ENCODE results near the gene RASIP1. TPM values are rescaled to one million over a fixed set of nuclear protein-coding genes. Genes with fewer than 3 reads are reported as not detected.

The RASIP1 gene
- total RNA-seq, 1 experiment from 2014 or later: 0.51 TPM

DNA sequence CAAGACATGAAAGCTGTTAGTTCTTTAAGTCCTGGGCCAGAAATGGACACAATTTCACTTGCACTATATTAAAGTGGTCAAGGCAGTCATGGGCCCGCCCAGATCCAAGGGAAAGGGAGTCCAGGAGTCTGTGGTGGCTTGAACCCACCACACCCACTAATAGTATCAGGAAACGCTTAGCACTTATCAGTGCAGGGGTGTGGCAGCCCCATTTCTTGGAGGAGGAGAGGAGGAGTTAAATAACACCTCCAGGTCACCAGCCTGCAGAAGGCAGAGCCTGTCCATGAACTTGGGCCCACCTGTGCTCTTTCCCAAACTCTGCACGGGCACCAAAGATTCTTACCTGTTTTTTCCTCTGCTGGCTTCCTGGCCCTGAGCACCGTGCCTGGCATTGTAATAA, 62.2 kb downstream of the RASIP1 start:
- DNase-seq: no peak
- intact Hi-C loops (cut with micrococcal nuclease): loop anchor here (5.0 kb wide), 1 partner anchor 34 kb away; no protein-coding TSS in a partner anchor
- CTCF ChIA-PET: no interaction called here

DNA sequence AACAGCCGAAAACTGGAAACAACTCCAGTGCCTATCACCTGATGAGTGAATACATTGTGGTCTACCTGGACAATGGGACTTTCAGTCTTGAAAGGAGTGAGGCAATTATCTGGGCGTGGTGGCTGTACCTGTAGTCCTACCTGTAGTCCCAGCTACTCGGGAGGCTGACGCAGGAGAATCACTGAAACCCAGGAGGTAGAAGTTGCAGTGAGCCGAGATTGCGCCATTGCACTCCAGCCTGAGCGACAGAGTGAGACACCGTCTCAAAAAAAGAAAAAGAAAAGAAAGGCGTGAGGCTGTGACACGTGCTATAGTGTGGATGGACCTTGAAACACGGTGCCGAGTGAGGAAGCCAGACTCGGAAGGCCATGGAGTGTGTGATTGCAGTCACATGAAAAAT, 63.5 kb downstream of the RASIP1 start:
- Histone ChIP-seq H3K4me1 (ENCODE audit: insufficient read depth, low read length) (no peaks in the 10 kb centered on the region), H4K20me1 (ENCODE audit: low read length) (no peaks in the 10 kb centered on the region), H3K79me2 (ENCODE audit: low read length) (no peaks in the 10 kb centered on the region), H2AFZ (ENCODE audit: low read length) (no peak overlapping the region), H3K27me3 (ENCODE audit: low read length) (no peaks in the 10 kb centered on the region), H3K9me2 (replicated peaks; ENCODE audit: low read length) (no peaks in the 10 kb centered on the region), H3K9me3 (ENCODE audit: low read length) (no peaks in the 10 kb centered on the region), H3K4me2 (ENCODE audit: low read length) (no peak overlapping the region), H3F3A (ENCODE audit: low read length, unreplicated experiment) (no peaks in the 10 kb centered on the region), H3K9ac (ENCODE audit: low read length) (no peak overlapping the region), H3K4me3 (ENCODE audit: low read length) (no peak overlapping the region), H3K27ac (ENCODE audit: low read length) (no peak overlapping the region), H3K36me3 (ENCODE audit: low read depth, low read length) (no peaks in the 10 kb centered on the region)
- TF ChIP-seq EZH2 (IDR thresholded peaks at IDR 0.05; ENCODE audit: low read length, unreplicated experiment) (no peak), EZH2phosphoT487 (IDR thresholded peaks at IDR 0.05; ENCODE audit: borderline replicate concordance, low read length) (no peak)
- TF ChIP-seq, protein P1, sequence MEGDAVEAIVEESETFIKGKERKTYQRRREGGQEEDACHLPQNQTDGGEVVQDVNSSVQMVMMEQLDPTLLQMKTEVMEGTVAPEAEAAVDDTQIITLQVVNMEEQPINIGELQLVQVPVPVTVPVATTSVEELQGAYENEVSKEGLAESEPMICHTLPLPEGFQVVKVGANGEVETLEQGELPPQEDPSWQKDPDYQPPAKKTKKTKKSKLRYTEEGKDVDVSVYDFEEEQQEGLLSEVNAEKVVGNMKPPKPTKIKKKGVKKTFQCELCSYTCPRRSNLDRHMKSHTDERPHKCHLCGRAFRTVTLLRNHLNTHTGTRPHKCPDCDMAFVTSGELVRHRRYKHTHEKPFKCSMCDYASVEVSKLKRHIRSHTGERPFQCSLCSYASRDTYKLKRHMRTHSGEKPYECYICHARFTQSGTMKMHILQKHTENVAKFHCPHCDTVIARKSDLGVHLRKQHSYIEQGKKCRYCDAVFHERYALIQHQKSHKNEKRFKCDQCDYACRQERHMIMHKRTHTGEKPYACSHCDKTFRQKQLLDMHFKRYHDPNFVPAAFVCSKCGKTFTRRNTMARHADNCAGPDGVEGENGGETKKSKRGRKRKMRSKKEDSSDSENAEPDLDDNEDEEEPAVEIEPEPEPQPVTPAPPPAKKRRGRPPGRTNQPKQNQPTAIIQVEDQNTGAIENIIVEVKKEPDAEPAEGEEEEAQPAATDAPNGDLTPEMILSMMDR (conservative IDR thresholded peaks at IDR 0.05; ENCODE audit: low read depth, low read length): no peak
- intact Hi-C loops (cut with micrococcal nuclease): loop anchor here (5.0 kb wide), 1 partner anchor 35 kb away; no protein-coding TSS in a partner anchor
- DNase-seq (no peak), ATAC-seq (no peak)
- BruUV-seq (replicated peaks): no TSS peak
- ChIA-PET CTCF (no interaction called here), POLR2A (ENCODE audit: unreplicated experiment) (no interaction called here)

More for the DNA sequence above, 62.2 kb downstream of the RASIP1 start:
- Histone ChIP-seq H2AFZ (ENCODE audit: low read length) (no peak overlapping the region), H3K9ac (ENCODE audit: low read length) (no peak overlapping the region), H3K4me1 (ENCODE audit: insufficient read depth, low read length) (no peaks in the 10 kb centered on the region), H4K20me1 (ENCODE audit: low read length) (no peaks in the 10 kb centered on the region), H3K4me2 (ENCODE audit: low read length) (no peak overlapping the region), H3K4me3 (ENCODE audit: low read length) (no peak overlapping the region), H3K36me3 (ENCODE audit: low read depth, low read length) (no peaks in the 10 kb centered on the region), H3K9me3 (ENCODE audit: low read length) (no peaks in the 10 kb centered on the region), H3K27ac (ENCODE audit: low read length) (no peak overlapping the region), H3K9me2 (replicated peaks; ENCODE audit: low read length) (no peaks in the 10 kb centered on the region), H3F3A (ENCODE audit: low read length, unreplicated experiment) (no peaks in the 10 kb centered on the region), H3K27me3 (ENCODE audit: low read length) (no peaks in the 10 kb centered on the region), H3K79me2 (ENCODE audit: low read length) (no peaks in the 10 kb centered on the region)
- BruUV-seq (replicated peaks): no TSS peak
- no peak for TF ChIP-seq EZH2phosphoT487 (IDR thresholded peaks at IDR 0.05; ENCODE audit: borderline replicate concordance, low read length)
- TF ChIP-seq, protein P1 (conservative IDR thresholded peaks at IDR 0.05; ENCODE audit: low read depth, low read length): no peak
- TF ChIP-seq EZH2 (IDR thresholded peaks at IDR 0.05; ENCODE audit: low read length, unreplicated experiment): no peak
- no peak for ATAC-seq
- POLR2A ChIA-PET (ENCODE audit: unreplicated experiment): no interaction called here

DNA sequence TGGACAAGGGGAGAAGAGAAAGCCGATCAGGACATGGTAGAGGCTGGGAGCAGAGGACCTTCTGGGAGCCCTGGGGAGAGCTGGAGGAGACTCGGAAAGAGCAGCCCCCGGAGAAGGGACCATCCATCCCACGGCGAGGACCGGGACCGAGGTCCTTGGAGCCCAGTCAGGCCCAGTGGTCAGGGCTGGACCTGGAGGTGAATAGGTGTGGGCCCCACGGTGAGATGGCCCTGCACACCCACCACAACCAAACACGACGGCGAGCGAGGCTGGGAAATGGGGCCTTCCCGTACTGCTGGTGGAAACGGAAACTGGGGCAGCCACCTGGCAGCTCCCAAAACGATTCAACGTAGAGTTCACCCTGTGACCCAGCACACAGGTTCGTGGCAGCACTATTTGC, 63.9 kb downstream of the RASIP1 start:
- no peaks in the 10 kb centered on the region for H3K79me2 ChIP-seq (ENCODE audit: low read length)

More for the DNA sequence above, 63.9 kb downstream of the RASIP1 start:
- ATAC-seq: no peak
- ChIA-PET CTCF (no interaction called here), POLR2A (ENCODE audit: unreplicated experiment) (no interaction called here)
- intact Hi-C loops (cut with micrococcal nuclease): loop anchor here (5.0 kb wide), 1 partner anchor 36 kb away; no protein-coding TSS in a partner anchor
- Histone ChIP-seq H3K4me2 (ENCODE audit: low read length) (no peak overlapping the region), H3K36me3 (ENCODE audit: low read depth, low read length) (no peaks in the 10 kb centered on the region), H3K9me3 (ENCODE audit: low read length) (no peaks in the 10 kb centered on the region), H2AFZ (ENCODE audit: low read length) (no peak overlapping the region), H3K27ac (ENCODE audit: low read length) (no peak overlapping the region), H3K9me2 (replicated peaks; ENCODE audit: low read length) (no peaks in the 10 kb centered on the region), H3K9ac (ENCODE audit: low read length) (no peak overlapping the region), H3K27me3 (ENCODE audit: low read length) (no peaks in the 10 kb centered on the region), H4K20me1 (ENCODE audit: low read length) (no peaks in the 10 kb centered on the region), H3K4me1 (ENCODE audit: insufficient read depth, low read length) (no peaks in the 10 kb centered on the region), H3K4me3 (ENCODE audit: low read length) (no peak overlapping the region), H3F3A (ENCODE audit: low read length, unreplicated experiment) (no peaks in the 10 kb centered on the region)
- no TSS peak for BruUV-seq (replicated peaks)
- no peak for DNase-seq
- TF ChIP-seq EZH2phosphoT487 (IDR thresholded peaks at IDR 0.05; ENCODE audit: borderline replicate concordance, low read length) (no peak), EZH2 (IDR thresholded peaks at IDR 0.05; ENCODE audit: low read length, unreplicated experiment) (no peak)
- TF ChIP-seq, protein P1 (conservative IDR thresholded peaks at IDR 0.05; ENCODE audit: low read depth, low read length): no peak

Data from PC-3 (cell line).